Measurements from ENCODE around the gene ANKRD53.

Gene ANKRD53

DNA sequence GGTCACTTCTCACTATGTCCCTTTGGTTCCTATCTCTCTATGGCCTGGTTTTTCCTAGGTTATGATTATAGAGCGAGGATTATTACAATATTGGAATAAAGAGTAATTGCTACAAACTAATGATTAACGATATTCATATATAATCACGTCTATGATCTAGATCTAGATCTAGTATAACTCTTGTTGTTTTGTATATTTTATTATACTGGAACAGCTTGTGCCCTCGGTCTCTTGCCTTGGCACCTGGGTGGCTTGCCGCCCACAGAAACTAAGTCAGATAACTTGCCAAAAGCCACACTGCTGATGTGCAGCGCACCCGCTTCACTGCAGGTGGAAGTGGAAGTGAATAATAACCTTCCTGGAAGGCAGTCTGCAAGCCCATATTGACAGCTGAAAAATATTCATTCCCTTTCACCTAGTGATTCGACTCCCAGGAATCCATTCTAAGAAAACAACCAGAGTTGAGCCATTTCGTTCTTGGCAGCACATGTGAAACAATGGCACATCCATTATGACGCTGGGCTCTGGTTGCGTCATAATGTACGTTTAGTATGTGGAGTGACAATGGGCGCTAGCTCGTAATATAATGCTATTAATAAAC is 725 bp upstream of the ANKRD53 start:
- ATAC-seq (ENCODE audit: low read depth) (peak; percentile 51), DNase-seq (ENCODE audit: low spot score) (no peak)
- Histone ChIP-seq H3K9me3 (ENCODE audit: severe bottlenecking) (no peaks in the 10 kb centered on the region), H3K4me3 (ENCODE audit: severe bottlenecking) (peak overlapping the region; percentile 32), H3K4me1 (ENCODE audit: insufficient read depth, poor library complexity, severe bottlenecking) (peaks cover 15% of the 10 kb centered on the region), H3K36me3 (ENCODE audit: low read depth) (no peaks in the 10 kb centered on the region), H3K27me3 (ENCODE audit: insufficient read depth, poor library complexity, severe bottlenecking) (no peaks in the 10 kb centered on the region), H3K27ac (ENCODE audit: poor library complexity, severe bottlenecking) (peak overlapping the region; percentile 18)
- TF ChIP-seq, protein P1, sequence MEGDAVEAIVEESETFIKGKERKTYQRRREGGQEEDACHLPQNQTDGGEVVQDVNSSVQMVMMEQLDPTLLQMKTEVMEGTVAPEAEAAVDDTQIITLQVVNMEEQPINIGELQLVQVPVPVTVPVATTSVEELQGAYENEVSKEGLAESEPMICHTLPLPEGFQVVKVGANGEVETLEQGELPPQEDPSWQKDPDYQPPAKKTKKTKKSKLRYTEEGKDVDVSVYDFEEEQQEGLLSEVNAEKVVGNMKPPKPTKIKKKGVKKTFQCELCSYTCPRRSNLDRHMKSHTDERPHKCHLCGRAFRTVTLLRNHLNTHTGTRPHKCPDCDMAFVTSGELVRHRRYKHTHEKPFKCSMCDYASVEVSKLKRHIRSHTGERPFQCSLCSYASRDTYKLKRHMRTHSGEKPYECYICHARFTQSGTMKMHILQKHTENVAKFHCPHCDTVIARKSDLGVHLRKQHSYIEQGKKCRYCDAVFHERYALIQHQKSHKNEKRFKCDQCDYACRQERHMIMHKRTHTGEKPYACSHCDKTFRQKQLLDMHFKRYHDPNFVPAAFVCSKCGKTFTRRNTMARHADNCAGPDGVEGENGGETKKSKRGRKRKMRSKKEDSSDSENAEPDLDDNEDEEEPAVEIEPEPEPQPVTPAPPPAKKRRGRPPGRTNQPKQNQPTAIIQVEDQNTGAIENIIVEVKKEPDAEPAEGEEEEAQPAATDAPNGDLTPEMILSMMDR (IDR thresholded peaks at IDR 0.05; ENCODE audit: poor library complexity, severe bottlenecking): peak; percentile 58

DNA sequence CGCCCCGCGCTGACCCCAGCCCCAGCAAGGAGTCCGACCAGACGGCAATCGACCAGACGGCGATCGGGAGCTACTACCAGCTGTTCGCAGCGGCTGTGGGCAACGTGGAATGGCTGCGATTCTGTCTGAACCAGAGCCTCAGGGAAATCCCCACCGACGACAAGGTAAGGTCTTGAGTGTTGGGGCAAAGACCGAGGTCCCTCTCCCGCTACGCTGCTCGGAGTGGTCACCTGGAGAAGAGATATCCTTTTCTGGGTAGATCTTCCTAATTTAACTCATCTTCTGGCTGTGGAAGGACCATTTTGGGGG is 704 bp downstream of the ANKRD53 start:
- Histone ChIP-seq H3K27ac (ENCODE audit: poor library complexity, severe bottlenecking) (no peak overlapping the region), H3K36me3 (ENCODE audit: low read depth) (no peaks in the 10 kb centered on the region), H3K9me3 (ENCODE audit: severe bottlenecking) (no peaks in the 10 kb centered on the region), H3K27me3 (ENCODE audit: insufficient read depth, poor library complexity, severe bottlenecking) (no peaks in the 10 kb centered on the region), H3K4me1 (ENCODE audit: insufficient read depth, poor library complexity, severe bottlenecking) (peaks cover 15% of the 10 kb centered on the region), H3K4me3 (ENCODE audit: severe bottlenecking) (no peak overlapping the region)
- ATAC-seq (ENCODE audit: low read depth) (no peak), DNase-seq (ENCODE audit: low spot score) (no peak)
- TF ChIP-seq, protein P1 (IDR thresholded peaks at IDR 0.05; ENCODE audit: poor library complexity, severe bottlenecking): no peak

DNA sequence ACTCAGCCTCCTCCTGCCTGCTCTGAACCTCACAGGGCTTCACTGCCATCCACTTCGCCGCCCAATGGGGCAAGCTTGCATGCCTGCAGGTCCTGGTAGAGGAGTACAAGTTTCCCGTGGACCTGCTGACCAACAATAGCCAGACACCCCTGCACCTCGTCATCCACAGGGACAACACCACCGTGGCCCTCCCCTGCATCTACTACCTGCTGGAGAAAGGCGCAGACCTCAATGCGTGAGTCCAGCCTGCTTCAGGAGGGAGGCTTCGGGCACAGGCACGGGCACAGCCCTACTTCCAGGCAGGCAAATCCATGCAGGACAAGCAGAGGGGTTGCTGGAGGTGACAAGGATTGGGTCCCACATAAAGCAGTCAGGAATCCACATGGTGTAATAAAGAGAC is 1.2 kb downstream of the ANKRD53 start:
- Histone ChIP-seq H3K27me3 (ENCODE audit: insufficient read depth, poor library complexity, severe bottlenecking) (no peaks in the 10 kb centered on the region), H3K27ac (ENCODE audit: poor library complexity, severe bottlenecking) (no peak overlapping the region), H3K4me3 (ENCODE audit: severe bottlenecking) (no peak overlapping the region), H3K36me3 (ENCODE audit: low read depth) (no peaks in the 10 kb centered on the region), H3K9me3 (ENCODE audit: severe bottlenecking) (no peaks in the 10 kb centered on the region), H3K4me1 (ENCODE audit: insufficient read depth, poor library complexity, severe bottlenecking) (peaks cover 15% of the 10 kb centered on the region)
- TF ChIP-seq, protein P1 (IDR thresholded peaks at IDR 0.05; ENCODE audit: poor library complexity, severe bottlenecking): no peak
- DNase-seq (ENCODE audit: low spot score): no peak
- no peak for ATAC-seq (ENCODE audit: low read depth)

DNA sequence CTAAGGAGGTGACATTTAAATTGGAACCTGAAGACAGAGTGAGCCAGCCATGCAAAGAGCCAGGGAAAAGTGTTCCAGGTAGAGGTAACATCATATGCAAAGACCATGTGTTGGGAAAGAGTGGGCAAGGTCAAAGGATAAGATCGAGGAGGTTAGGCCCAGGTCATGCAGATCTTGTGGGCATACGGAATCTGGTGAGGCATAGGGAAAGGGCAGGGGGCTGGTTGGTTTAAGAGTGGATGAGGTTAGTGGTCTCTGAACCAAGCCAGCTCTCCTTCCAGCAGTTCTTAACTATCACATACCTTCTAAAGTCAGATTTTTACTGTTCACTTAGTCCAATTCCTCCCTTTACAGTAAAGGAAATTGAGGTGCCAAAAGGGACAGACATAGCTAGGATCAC is 3.0 kb downstream of the ANKRD53 start:
- peaks cover 13% of the 10 kb centered on the region for H3K4me1 ChIP-seq (ENCODE audit: insufficient read depth, poor library complexity, severe bottlenecking)
- H3K27me3 ChIP-seq (ENCODE audit: insufficient read depth, poor library complexity, severe bottlenecking): no peaks in the 10 kb centered on the region
- ATAC-seq (ENCODE audit: low read depth): no peak
- H3K4me3 ChIP-seq (ENCODE audit: severe bottlenecking): no peak overlapping the region
- H3K27ac ChIP-seq (ENCODE audit: poor library complexity, severe bottlenecking): no peak overlapping the region
- no peak for DNase-seq (ENCODE audit: low spot score)
- no peaks in the 10 kb centered on the region for H3K9me3 ChIP-seq (ENCODE audit: severe bottlenecking)
- TF ChIP-seq, protein P1 (IDR thresholded peaks at IDR 0.05; ENCODE audit: poor library complexity, severe bottlenecking): no peak
- peaks cover 8% of the 10 kb centered on the region; the same call in 1 of the 2 replicates for H3K36me3 ChIP-seq (ENCODE audit: low read depth)
